HEK293T (cell line): ENCODE results near the gene SPSB4.

ENCODE experiments used
- BHLHE40 ChIP-seq: fragments of 450-650 bp; IDR thresholded peaks from 2 replicates; pipeline ENCODE4 v1.6.1; 2016; ENCODE audit warnings: mild to moderate bottlenecking, moderate library complexity, borderline replicate concordance
- FOXA1 ChIP-seq: fragments of 450-650 bp; IDR thresholded peaks from 2 replicates; pipeline ENCODE4 v1.6.1; 2016; ENCODE audit warnings: mild to moderate bottlenecking
- LEF1 ChIP-seq: fragments of 450-650 bp; IDR thresholded peaks from 2 replicates; pipeline ENCODE4 v1.6.1; 2017; ENCODE audit warnings: mild to moderate bottlenecking, borderline replicate concordance
- TARDBP ChIP-seq: fragments of 450-650 bp; IDR thresholded peaks from 2 replicates; pipeline ENCODE4 v1.6.1; 2016

- TF ChIP-seq TARDBP (no peak), LEF1 (no peak), BHLHE40 (no peak), FOXA1 (no peak)
Observed at GRCh38 chr3:141011997-141012262, 39.2 kb upstream of the SPSB4 start.
